ENCODE measurements around the gene PDE6A.
"Not testable (repeated sequence)": the region's sequence is repeated elsewhere in the genome, so short reads cannot be mapped to it uniquely, and the experiment has no call there.

Gene PDE6A

GRCh38 chr5:149860801-149861322 is 83.7 kb downstream of the PDE6A start:
- peak; percentile 31 for DNase-seq (ENCODE audit: low spot score)

GRCh38 chr5:149859746-149860145 is 84.8 kb downstream of the PDE6A start:
- no peak for DNase-seq (ENCODE audit: low spot score)

- DNase-seq (ENCODE audit: low spot score), result not testable (repeated sequence)
These were observed 86.1 kb downstream of the PDE6A start for GRCh38 chr5:149858481-149858880.

- DNase-seq (ENCODE audit: low spot score), result no peak
These were observed 87.1 kb downstream of the PDE6A start for GRCh38 chr5:149857499-149857898.

GRCh38 chr5:149855366-149855765 is 89.2 kb downstream of the PDE6A start:
- DNase-seq (ENCODE audit: low spot score), result no peak

GRCh38 chr5:149854866-149855265 is 89.7 kb downstream of the PDE6A start:
- no peak for DNase-seq (ENCODE audit: low spot score)

- DNase-seq (ENCODE audit: low spot score), result no peak
These were observed 90.9 kb downstream of the PDE6A start for GRCh38 chr5:149853701-149854100.

- DNase-seq (ENCODE audit: low spot score), result no peak
These were observed 91.3 kb downstream of the PDE6A start for GRCh38 chr5:149853331-149853648.

GRCh38 chr5:149852641-149853330 is 91.8 kb downstream of the PDE6A start:
- peak; percentile 49 for DNase-seq (ENCODE audit: low spot score)

GRCh38 chr5:149851211-149851610 is 93.4 kb downstream of the PDE6A start:
- no peak for DNase-seq (ENCODE audit: low spot score)

- no peak for DNase-seq (ENCODE audit: low spot score)
These were observed 94.4 kb downstream of the PDE6A start for GRCh38 chr5:149849966-149850910.

GRCh38 chr5:149849280-149849965 is 95.2 kb downstream of the PDE6A start:
- no peak for DNase-seq (ENCODE audit: low spot score)

GRCh38 chr5:149847611-149848010 is 97.0 kb downstream of the PDE6A start:
- no peak for DNase-seq (ENCODE audit: low spot score)

- DNase-seq (ENCODE audit: low spot score), result no peak
These were observed 98.6 kb downstream of the PDE6A start for GRCh38 chr5:149846021-149846420.

- DNase-seq (ENCODE audit: low spot score), result no peak
These were observed 99.0 kb downstream of the PDE6A start for GRCh38 chr5:149845601-149846000.

GRCh38 chr5:149841851-149842793 is 102.5 kb downstream of the PDE6A start:
- DNase-seq (ENCODE audit: low spot score), result no peak

- no peak for DNase-seq (ENCODE audit: low spot score)
These were observed 104.3 kb downstream of the PDE6A start for GRCh38 chr5:149840226-149840825.

- no peak for DNase-seq (ENCODE audit: low spot score)
These were observed 104.8 kb downstream of the PDE6A start for GRCh38 chr5:149839761-149840160.

- DNase-seq (ENCODE audit: low spot score), result no peak
These were observed 105.5 kb downstream of the PDE6A start for GRCh38 chr5:149838881-149839739.

- no peak for DNase-seq (ENCODE audit: low spot score)
These were observed 106.8 kb downstream of the PDE6A start for GRCh38 chr5:149837680-149838269.
